Measurements from ENCODE around the gene MCAT. TPM values are rescaled to one million over a fixed set of nuclear protein-coding genes. Genes with fewer than 3 reads are reported as not detected.

The MCAT gene
- total and polyA plus RNA-seq, 4 donors = 8.3 to 22.6 (median 14.8) TPM

DNA sequence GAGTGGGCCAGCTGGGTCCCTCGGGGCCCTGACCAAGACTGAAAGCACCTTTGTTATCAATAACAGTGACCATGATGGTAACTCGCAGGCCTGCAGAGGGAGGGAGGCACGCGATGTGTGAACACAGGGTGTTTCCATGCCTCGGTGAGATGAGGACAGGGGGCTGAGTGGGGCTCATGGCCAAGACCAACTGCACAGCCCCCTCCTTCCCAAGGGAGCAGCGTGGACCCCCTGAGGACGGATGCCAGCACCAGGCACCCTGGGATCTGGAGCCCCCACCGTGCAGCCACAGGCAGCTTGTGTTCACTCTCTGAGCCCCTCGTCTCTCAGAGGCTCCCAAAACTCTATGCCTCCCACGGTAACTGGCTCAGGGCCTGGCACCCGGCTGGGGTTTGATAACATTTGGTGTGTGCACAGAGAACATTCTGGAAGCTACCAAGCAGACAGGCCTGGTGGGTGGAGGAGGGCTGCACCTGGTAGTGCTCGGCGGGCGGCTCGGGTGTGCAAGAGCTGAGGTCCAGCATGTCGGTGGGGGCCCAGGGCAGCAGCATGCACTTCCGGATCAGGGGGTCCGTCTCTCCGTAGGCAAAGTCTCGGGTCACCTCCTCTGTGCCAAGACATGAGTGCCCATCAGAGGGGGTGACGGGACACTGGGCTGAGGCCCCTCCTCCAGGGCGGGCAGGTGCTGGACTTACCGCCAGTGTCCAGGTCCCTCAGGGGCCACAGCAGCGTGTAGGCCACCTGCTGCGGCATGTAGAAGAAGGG lies 36.1 kb upstream of the MCAT start:
- no peak for DNase-seq (ENCODE audit: low spot score)
- H3K36me3 ChIP-seq (ENCODE audit: control insufficient read depth in 4 of 4, insufficient read depth in 3 of 4, low read depth in 1 of 4, low read length in 3 of 4) = peaks cover 6 to 35% (median 14%) of the 10 kb centered on the region in 4 donors
- no peak for TF ChIP-seq FOXA2 (IDR thresholded peaks at IDR 0.05)
- no peak for TF ChIP-seq TAF1 (conservative IDR thresholded peaks at IDR 0.05)
- TF ChIP-seq NR2F2 (IDR thresholded peaks at IDR 0.05) = no peak
- no peak for TF ChIP-seq RXRA (IDR thresholded peaks at IDR 0.05)
- no peak for TF ChIP-seq FOXA1 (IDR thresholded peaks at IDR 0.05)
- no peak overlapping the region for H3K9ac ChIP-seq (ENCODE audit: low read depth in 1 of 2, low read length in 2 of 2)
- H3K4me1 ChIP-seq (ENCODE audit: control insufficient read depth in 4 of 4, insufficient read depth in 4 of 4, low read length in 3 of 4) = no peaks in the 10 kb centered on the region
- no peaks in the 10 kb centered on the region for H3K9me3 ChIP-seq (ENCODE audit: control insufficient read depth in 4 of 4, low read length in 3 of 4)
- no peaks in the 10 kb centered on the region for H3K27me3 ChIP-seq (ENCODE audit: control insufficient read depth in 4 of 4, insufficient read depth in 4 of 4, low read length in 3 of 4)
- WGBS = 98% methylated on average over 25 of the region's 25 CpGs
- no peak overlapping the region for H3K4me3 ChIP-seq (ENCODE audit: low read depth in 1 of 3, low read length in 3 of 3)
- H3K27ac ChIP-seq (ENCODE audit: low read depth in 1 of 2, low read length in 2 of 2) = no peak overlapping the region

DNA sequence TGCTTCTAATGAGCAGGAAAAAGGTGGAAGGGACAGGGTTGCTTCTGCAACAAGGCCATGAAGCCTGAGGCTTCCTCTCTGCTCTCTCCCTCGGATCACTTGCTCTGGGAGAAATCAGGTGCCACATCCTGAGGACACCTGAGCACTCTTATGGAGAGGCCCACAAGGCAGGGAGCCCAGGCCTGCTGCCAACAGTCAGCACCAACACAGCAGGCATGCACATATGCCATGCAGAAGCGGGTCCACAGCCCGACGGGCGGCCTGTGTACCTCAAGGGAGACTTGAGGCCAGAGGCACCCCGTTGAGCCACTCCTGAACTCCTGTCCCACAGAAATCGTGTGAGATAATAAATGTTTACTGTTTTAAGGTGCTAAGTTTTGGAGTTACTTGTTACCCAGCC lies 34.3 kb upstream of the MCAT start:
- TF ChIP-seq, protein P1, sequence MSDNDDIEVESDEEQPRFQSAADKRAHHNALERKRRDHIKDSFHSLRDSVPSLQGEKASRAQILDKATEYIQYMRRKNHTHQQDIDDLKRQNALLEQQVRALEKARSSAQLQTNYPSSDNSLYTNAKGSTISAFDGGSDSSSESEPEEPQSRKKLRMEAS (IDR thresholded peaks at IDR 0.05) = no peak
- TF ChIP-seq, protein P2, sequence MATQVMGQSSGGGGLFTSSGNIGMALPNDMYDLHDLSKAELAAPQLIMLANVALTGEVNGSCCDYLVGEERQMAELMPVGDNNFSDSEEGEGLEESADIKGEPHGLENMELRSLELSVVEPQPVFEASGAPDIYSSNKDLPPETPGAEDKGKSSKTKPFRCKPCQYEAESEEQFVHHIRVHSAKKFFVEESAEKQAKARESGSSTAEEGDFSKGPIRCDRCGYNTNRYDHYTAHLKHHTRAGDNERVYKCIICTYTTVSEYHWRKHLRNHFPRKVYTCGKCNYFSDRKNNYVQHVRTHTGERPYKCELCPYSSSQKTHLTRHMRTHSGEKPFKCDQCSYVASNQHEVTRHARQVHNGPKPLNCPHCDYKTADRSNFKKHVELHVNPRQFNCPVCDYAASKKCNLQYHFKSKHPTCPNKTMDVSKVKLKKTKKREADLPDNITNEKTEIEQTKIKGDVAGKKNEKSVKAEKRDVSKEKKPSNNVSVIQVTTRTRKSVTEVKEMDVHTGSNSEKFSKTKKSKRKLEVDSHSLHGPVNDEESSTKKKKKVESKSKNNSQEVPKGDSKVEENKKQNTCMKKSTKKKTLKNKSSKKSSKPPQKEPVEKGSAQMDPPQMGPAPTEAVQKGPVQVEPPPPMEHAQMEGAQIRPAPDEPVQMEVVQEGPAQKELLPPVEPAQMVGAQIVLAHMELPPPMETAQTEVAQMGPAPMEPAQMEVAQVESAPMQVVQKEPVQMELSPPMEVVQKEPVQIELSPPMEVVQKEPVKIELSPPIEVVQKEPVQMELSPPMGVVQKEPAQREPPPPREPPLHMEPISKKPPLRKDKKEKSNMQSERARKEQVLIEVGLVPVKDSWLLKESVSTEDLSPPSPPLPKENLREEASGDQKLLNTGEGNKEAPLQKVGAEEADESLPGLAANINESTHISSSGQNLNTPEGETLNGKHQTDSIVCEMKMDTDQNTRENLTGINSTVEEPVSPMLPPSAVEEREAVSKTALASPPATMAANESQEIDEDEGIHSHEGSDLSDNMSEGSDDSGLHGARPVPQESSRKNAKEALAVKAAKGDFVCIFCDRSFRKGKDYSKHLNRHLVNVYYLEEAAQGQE (IDR thresholded peaks at IDR 0.05) = no peak
- TF ChIP-seq, protein P3, sequence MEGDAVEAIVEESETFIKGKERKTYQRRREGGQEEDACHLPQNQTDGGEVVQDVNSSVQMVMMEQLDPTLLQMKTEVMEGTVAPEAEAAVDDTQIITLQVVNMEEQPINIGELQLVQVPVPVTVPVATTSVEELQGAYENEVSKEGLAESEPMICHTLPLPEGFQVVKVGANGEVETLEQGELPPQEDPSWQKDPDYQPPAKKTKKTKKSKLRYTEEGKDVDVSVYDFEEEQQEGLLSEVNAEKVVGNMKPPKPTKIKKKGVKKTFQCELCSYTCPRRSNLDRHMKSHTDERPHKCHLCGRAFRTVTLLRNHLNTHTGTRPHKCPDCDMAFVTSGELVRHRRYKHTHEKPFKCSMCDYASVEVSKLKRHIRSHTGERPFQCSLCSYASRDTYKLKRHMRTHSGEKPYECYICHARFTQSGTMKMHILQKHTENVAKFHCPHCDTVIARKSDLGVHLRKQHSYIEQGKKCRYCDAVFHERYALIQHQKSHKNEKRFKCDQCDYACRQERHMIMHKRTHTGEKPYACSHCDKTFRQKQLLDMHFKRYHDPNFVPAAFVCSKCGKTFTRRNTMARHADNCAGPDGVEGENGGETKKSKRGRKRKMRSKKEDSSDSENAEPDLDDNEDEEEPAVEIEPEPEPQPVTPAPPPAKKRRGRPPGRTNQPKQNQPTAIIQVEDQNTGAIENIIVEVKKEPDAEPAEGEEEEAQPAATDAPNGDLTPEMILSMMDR (IDR thresholded peaks at IDR 0.05; ENCODE audit: low read depth, low read length, missing input control) = no peak
- TF ChIP-seq SP1 (IDR thresholded peaks at IDR 0.05) = no peak
- TF ChIP-seq, protein P4, sequence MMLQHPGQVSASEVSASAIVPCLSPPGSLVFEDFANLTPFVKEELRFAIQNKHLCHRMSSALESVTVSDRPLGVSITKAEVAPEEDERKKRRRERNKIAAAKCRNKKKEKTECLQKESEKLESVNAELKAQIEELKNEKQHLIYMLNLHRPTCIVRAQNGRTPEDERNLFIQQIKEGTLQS (IDR thresholded peaks at IDR 0.05) = no peak
- no peak for TF ChIP-seq GABPA (IDR thresholded peaks at IDR 0.05 in 1 of 2, conservative IDR thresholded peaks at IDR 0.05 in 1 of 2)
- no peak for TF ChIP-seq TAF1 (conservative IDR thresholded peaks at IDR 0.05)
- no peak for DNase-seq (ENCODE audit: low spot score)
- Histone ChIP-seq H3K27ac (ENCODE audit: low read depth in 1 of 2, low read length in 2 of 2) (no peak overlapping the region), H3K4me1 (ENCODE audit: control insufficient read depth in 4 of 4, insufficient read depth in 4 of 4, low read length in 3 of 4) (no peaks in the 10 kb centered on the region), H3K9me3 (ENCODE audit: control insufficient read depth in 4 of 4, low read length in 3 of 4) (no peaks in the 10 kb centered on the region), H3K36me3 (ENCODE audit: control insufficient read depth in 4 of 4, insufficient read depth in 3 of 4, low read depth in 1 of 4, low read length in 3 of 4) (peaks cover 10 to 50% (median 19%) of the 10 kb centered on the region in 4 donors), H3K4me3 (ENCODE audit: low read depth in 1 of 3, low read length in 3 of 3) (no peak overlapping the region), H3K27me3 (ENCODE audit: control insufficient read depth in 4 of 4, insufficient read depth in 4 of 4, low read length in 3 of 4) (no peaks in the 10 kb centered on the region), H3K9ac (ENCODE audit: low read depth in 1 of 2, low read length in 2 of 2) (no peak overlapping the region)
- WGBS = 96% methylated on average over 7 of the region's 7 CpGs
